Sigmoid colon (tissue), 7 donors: ENCODE measurements around the gene TADA3. TPM values are rescaled to one million over a fixed set of nuclear protein-coding genes. Genes with fewer than 3 reads are reported as not detected.

Experiments used
- DNase-seq: peaks from one replicate; pipeline ENCODE4 v3.0.0-alpha.2; 2019
- H3K27ac ChIP-seq, 4 donors: fragments of 200-600 bp; sonication (generic); one replicate each; pipeline ENCODE4 v1.5.1; 2016 to 2019; ENCODE audit warnings: mild to moderate bottlenecking in 1 of 4
- H3K27me3 ChIP-seq, 3 donors: fragments of 200-600 bp; sonication (generic); one replicate each; pipeline ENCODE4 v1.5.1; 2019; ENCODE audit warnings: mild to moderate bottlenecking in 1 of 3
- H3K36me3 ChIP-seq, 4 donors: fragments of 200-600 bp; sonication (generic); one replicate each; pipeline ENCODE4 v1.5.1; 2016 to 2019
- H3K4me1 ChIP-seq, 4 donors: fragments of 200-600 bp; sonication (generic); one replicate each; pipeline ENCODE4 v1.5.1; 2017 to 2019
- H3K4me3 ChIP-seq, 4 donors: fragments of 200-600 bp; sonication (generic); one replicate each; pipeline ENCODE4 v1.5.1; 2017 to 2019; ENCODE audit warnings: mild to moderate bottlenecking in 2 of 4, moderate library complexity in 1 of 4
- H3K9me3 ChIP-seq, 4 donors: fragments of 200-600 bp in 3 of 4; sonication (generic) in 3 of 4; one replicate each; pipeline versions ENCODE4 v1.5.1 to v1.6.1; 2013 to 2019
- EP300 ChIP-seq, 4 donors: sonication (generic); formaldehyde crosslinking; IDR thresholded peaks; one replicate each; pipeline ENCODE4 v1.6.1; 2017; ENCODE audit warnings: antibody characterized with exemption in 4 of 4
- POLR2A ChIP-seq, 2 donors: fragments of 450-650 bp; IDR thresholded peaks; one replicate each; pipeline ENCODE4 v1.6.1; 2016; ENCODE audit warnings: antibody characterized with exemption in 2 of 2, mild to moderate bottlenecking in 2 of 2, moderate library complexity in 2 of 2
- POLR2AphosphoS5 ChIP-seq, 4 donors: sonication (generic); formaldehyde crosslinking; IDR thresholded peaks; one replicate each; pipeline ENCODE4 v1.6.1; 2017; ENCODE audit warnings: antibody characterized with exemption in 4 of 4
- WGBS, 2 donors: extraction: QIAGEN DNeasy Blood & Tissue Kit; methylation state at CpG; one replicate each; pipeline ENCODE4 v1.1.7; 2013; 5-methylcytosine and 5-hydroxymethylcytosine counted together
- intact Hi-C: fragments of 100-400 bp; cut with DNase I; formaldehyde crosslinking; loops from one replicate; pipeline ENCODE4 v1.15.1; 2023
- polyA plus RNA-seq, 3 donors: library from polyadenylated mRNA; stranded (reverse); fragments of 200-250 nt; gene quantifications; one replicate each; pipeline ENCODE4 v1.2.3, GENCODE V29; 2013
- total RNA-seq, 4 donors: library from RNA; depleted of rRNA; stranded (reverse); fragments of >200 nt; gene quantifications; one replicate each; pipeline ENCODE4 v1.1.0, GENCODE V29; 2016
- TF ChIP-seq, protein P1 (sequence below), 4 experiments: fragments of 450-650 bp in 3 of 4; fragments of 200-600 bp in 1 of 4; IDR thresholded peaks; one replicate each; pipeline ENCODE4 v1.5.1; 2016 to 2019; ENCODE audit warnings: antibody characterized with exemption in 4 of 4, mild to moderate bottlenecking in 3 of 4, moderate library complexity in 2 of 4
- donor health status: healthy with polysubstance abuse.
- donor health status: Bipolar disorder and iron deficiency.
- donor health status: healthy.

Gene TADA3
- total and polyA plus RNA-seq, 7 donors: 52.2 to 87.1 (median 72.4) TPM

DNA sequence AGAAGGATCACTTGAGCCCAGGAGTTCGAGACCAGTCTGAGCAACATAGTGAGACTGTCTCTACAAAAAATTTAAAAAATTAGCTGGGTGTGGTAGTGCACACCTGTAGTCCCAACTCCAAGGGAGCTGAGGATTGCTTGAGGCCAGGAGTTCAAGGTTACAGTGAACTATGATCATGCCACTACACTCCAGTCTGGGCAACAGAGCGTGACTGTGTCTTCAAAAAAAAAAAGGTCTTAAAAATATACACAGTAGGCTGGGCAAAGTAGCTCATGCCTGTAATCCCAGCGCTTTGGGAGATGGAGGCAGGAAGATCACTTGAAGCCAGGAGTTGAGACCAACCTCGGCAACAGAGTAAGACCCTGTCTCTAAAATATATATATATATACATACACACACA, 11.4 kb downstream of the TADA3 start:
- H3K4me3 ChIP-seq: no peak overlapping the region
- no peak for DNase-seq
- peaks cover 24 to 69% (median 33%) of the 10 kb centered on the region in 4 donors for H3K36me3 ChIP-seq
- WGBS, 2 donors: 86 to 87% methylated on average over 4 of the region's 4 CpGs
- intact Hi-C loops: no loop called here
- no peak overlapping the region for H3K27ac ChIP-seq
- no peaks in the 10 kb centered on the region for H3K27me3 ChIP-seq
- H3K4me1 ChIP-seq: peaks cover 0 to 9% (median 7%) of the 10 kb centered on the region in 4 donors
- TF ChIP-seq EP300 (IDR thresholded peaks at IDR 0.05) (no peak), POLR2A (IDR thresholded peaks at IDR 0.05) (no peak), POLR2AphosphoS5 (IDR thresholded peaks at IDR 0.05) (no peak)
- TF ChIP-seq, protein P1, sequence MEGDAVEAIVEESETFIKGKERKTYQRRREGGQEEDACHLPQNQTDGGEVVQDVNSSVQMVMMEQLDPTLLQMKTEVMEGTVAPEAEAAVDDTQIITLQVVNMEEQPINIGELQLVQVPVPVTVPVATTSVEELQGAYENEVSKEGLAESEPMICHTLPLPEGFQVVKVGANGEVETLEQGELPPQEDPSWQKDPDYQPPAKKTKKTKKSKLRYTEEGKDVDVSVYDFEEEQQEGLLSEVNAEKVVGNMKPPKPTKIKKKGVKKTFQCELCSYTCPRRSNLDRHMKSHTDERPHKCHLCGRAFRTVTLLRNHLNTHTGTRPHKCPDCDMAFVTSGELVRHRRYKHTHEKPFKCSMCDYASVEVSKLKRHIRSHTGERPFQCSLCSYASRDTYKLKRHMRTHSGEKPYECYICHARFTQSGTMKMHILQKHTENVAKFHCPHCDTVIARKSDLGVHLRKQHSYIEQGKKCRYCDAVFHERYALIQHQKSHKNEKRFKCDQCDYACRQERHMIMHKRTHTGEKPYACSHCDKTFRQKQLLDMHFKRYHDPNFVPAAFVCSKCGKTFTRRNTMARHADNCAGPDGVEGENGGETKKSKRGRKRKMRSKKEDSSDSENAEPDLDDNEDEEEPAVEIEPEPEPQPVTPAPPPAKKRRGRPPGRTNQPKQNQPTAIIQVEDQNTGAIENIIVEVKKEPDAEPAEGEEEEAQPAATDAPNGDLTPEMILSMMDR (IDR thresholded peaks at IDR 0.05): no peak
- no peaks in the 10 kb centered on the region for H3K9me3 ChIP-seq

DNA sequence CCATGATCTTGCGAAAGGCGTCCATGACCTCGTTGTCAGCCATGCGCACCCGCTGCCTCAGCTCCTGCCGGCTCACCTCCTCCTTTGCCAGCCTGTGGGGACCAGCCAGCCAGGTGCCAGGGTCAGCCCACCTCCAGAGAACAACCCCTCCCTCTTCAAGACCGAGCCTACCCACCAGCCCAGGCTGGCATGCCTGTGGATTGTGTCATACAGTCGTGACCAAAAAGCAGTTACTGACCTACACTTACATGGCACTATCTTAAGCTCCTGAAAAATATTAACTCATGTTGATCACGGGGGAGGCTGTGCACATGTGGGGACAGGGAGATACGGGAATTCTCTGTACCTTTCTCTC, 11.8 kb downstream of the TADA3 start:
- intact Hi-C loops: no loop called here
- Histone ChIP-seq H3K27me3 (no peaks in the 10 kb centered on the region), H3K4me3 (no peak overlapping the region), H3K9me3 (no peaks in the 10 kb centered on the region), H3K36me3 (peaks cover 24 to 64% (median 32%) of the 10 kb centered on the region in 4 donors), H3K4me1 (peaks cover 0 to 9% (median 7%) of the 10 kb centered on the region in 4 donors), H3K27ac (peak overlapping the region in 3 of 4 donors; percentile 1 to 45 (median 9))
- 65 to 83% methylated on average over 10 of the region's 10 CpGs for WGBS, 2 donors
- no peak for DNase-seq
- no peak for TF ChIP-seq POLR2AphosphoS5 (IDR thresholded peaks at IDR 0.05)

DNA sequence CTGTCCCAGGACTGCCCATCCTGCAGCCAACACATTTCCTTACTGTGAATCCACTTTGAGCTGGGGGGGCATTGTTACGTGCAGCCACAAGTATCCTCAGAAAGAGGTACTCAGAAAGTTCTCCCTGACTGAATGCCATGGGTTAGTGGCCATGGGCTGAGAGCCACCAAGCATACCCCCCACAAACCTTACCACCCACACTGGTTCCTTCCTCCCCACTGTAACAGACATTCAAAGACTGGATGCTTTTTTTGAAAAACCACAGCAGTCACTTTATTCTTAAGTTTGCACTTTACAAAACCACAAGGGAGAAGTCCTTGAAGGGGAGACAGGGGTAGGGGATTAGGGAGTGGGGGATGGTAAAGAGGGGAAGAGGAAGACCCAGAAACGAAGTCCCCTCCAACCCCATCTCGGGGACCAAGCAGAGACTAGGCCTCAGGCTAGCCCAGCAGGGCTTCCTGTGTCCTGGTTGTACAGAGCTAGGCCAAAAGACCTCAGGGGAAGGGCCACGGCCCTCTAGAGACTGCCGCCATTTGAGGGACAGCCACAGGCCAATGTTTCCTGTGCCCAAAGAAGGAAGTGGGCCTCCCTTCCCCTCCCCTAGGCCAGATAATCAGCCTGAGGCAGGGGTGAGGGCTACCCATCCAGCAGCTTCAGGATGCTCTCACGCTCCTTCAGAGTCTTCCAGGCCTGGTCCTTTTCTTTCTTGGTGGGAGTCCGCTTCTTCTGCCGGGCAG, 12.4 kb downstream of the TADA3 start:
- WGBS, 2 donors: 54 to 84% methylated on average over 8 of the region's 8 CpGs
- H3K36me3 ChIP-seq: peaks cover 21 to 58% (median 30%) of the 10 kb centered on the region in 4 donors
- intact Hi-C loops: no loop called here
- H3K4me3 ChIP-seq: no peak overlapping the region
- H3K27ac ChIP-seq: peak overlapping the region in 3 of 4 donors; percentile 1 to 45 (median 9)
- H3K4me1 ChIP-seq: peaks cover 0 to 9% (median 7%) of the 10 kb centered on the region in 4 donors
- TF ChIP-seq, protein P1 (IDR thresholded peaks at IDR 0.05): no peak
- TF ChIP-seq EP300 (IDR thresholded peaks at IDR 0.05) (no peak), POLR2A (IDR thresholded peaks at IDR 0.05) (no peak), POLR2AphosphoS5 (IDR thresholded peaks at IDR 0.05) (no peak)
- no peaks in the 10 kb centered on the region for H3K9me3 ChIP-seq
- no peak for DNase-seq
- H3K27me3 ChIP-seq: no peaks in the 10 kb centered on the region

DNA sequence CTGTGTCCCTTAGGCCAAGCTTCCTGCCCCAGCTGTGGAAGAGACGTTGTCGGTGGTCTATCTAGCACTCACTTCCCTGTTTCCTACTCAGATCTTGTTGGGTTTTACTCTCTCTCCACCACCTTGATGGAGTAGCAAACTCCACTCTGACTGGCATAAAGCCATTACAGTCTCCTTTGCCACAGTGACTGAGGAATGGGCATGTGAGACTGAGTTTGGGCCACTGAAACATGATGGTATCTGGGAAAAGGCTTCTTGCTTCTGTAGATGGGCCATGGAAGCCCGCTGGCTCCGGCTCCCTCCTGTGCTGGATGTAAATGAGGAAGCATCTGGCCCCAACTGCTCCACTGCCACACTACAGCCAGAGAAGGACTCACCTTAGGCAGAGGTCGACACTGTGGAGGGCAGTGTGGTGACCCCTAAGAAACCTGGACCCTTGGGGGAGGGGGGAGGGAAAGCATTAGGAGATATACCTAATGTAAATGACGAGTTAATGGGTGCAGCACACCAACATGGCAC, 13.1 kb downstream of the TADA3 start:
- TF ChIP-seq POLR2A (IDR thresholded peaks at IDR 0.05): no peak
- TF ChIP-seq, protein P1 (IDR thresholded peaks at IDR 0.05): no peak
- TF ChIP-seq EP300 (IDR thresholded peaks at IDR 0.05): no peak
- TF ChIP-seq POLR2AphosphoS5 (IDR thresholded peaks at IDR 0.05): no peak
- no peak overlapping the region for H3K4me3 ChIP-seq
- H3K9me3 ChIP-seq: no peaks in the 10 kb centered on the region
- no peak for DNase-seq
- H3K27ac ChIP-seq: no peak overlapping the region
- H3K4me1 ChIP-seq: peaks cover 0 to 9% (median 7%) of the 10 kb centered on the region in 4 donors
- no peaks in the 10 kb centered on the region for H3K27me3 ChIP-seq
- WGBS, 2 donors: 58 to 81% methylated on average over 6 of the region's 6 CpGs
- intact Hi-C loops: no loop called here
- H3K36me3 ChIP-seq: peaks cover 16 to 51% (median 27%) of the 10 kb centered on the region in 4 donors

DNA sequence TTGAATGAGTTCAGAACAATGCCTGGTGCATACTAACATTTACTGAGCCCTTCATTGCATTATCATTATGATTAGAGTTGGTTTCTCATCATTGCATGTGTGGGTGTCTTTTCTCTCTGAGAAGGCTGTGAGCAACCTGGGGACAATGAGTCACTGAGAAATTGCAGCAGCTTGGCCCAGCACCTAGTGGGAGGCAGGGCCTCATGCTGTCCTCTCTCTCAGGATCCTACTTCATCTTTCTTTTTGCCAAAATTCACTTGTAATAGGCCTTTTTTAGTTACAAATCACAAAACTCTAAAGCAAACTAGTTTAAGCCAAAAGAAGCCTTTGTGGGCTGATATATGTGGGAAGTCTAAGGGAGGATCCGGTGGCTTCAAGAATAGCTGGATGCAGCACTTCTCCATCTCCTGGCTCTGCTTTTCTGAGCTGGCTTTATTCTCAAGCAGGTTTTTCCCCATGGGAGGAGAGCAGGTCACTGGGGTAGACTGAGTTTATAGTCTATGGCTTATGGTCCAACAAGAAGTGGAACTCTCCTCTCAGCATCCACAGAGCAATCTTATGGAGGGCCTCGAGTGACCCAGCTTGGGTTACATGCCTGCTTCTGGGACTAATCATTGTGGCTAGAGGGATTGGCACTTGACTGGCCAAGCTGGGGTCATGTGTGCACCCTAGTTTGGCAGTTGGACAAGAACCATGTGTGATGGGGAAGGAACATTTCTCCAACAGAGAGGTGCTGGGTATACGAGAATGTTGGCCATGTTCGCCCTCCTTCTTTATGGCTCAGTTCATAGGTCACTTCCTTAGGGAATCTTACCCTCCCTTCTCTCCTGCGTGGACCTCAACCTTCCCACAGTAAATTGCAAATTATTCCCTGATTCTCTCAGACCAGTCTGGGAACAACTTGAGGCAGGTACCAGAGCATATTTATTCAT, 13.9 kb downstream of the TADA3 start:
- 46 to 71% methylated on average over 5 of the region's 5 CpGs for WGBS, 2 donors
- Histone ChIP-seq H3K27ac (peak overlapping the region in 3 of 4 donors; percentile 18 to 32 (median 23)), H3K36me3 (peaks cover 9 to 44% (median 20%) of the 10 kb centered on the region in 4 donors), H3K9me3 (no peaks in the 10 kb centered on the region), H3K27me3 (no peaks in the 10 kb centered on the region), H3K4me3 (no peak overlapping the region), H3K4me1 (peaks cover 0 to 9% (median 7%) of the 10 kb centered on the region in 4 donors)
- TF ChIP-seq EP300 (IDR thresholded peaks at IDR 0.05) (no peak), POLR2AphosphoS5 (IDR thresholded peaks at IDR 0.05) (no peak)
- TF ChIP-seq, protein P1 (IDR thresholded peaks at IDR 0.05): no peak
- no peak for DNase-seq
- intact Hi-C loops: no loop called here
